HCT116 (cell line): ENCODE results near the gene DPF3.

ENCODE experiments used
- CEBPB ChIP-seq: IDR thresholded peaks from 2 replicates; pipeline ENCODE4 v1.6.1; 2012; ENCODE audit warnings: low read depth
- CTCF ChIP-seq, 3 experiments: fragments of 200-600 bp in 1 of 3; sonication (generic) in 1 of 3; IDR thresholded peaks in 2 of 3; conservative IDR thresholded peaks in 1 of 3; 2 replicates each; pipeline ENCODE4 v1.5.1; 2012 to 2017; ENCODE audit warnings: low read depth in 2 of 3, low read length in 2 of 3, antibody characterized with exemption in 1 of 3, borderline replicate concordance in 1 of 3, control low read depth in 1 of 3, mild to moderate bottlenecking in 1 of 3, mixed read lengths in 1 of 3, mixed run types in 1 of 3, moderate library complexity in 1 of 3; ENCODE audit not compliant: insufficient read depth in 1 of 3
- EZH2 ChIP-seq: fragments of 200-600 bp; sonication (generic); IDR thresholded peaks from 2 replicates; pipeline ENCODE4 v1.6.1; 2017; ENCODE audit warnings: antibody characterized with exemption, mixed run types
- EZH2phosphoT487 ChIP-seq: fragments of 200-600 bp; IDR thresholded peaks from 2 replicates; pipeline ENCODE4 v1.6.1; 2018; ENCODE audit warnings: antibody characterized with exemption, borderline replicate concordance
- MAX ChIP-seq: IDR thresholded peaks from 2 replicates; pipeline ENCODE4 v1.6.1; 2012
- POLR2A ChIP-seq: IDR thresholded peaks from 2 replicates; pipeline ENCODE4 v1.7.0; 2011; ENCODE audit warnings: borderline replicate concordance; ENCODE audit not compliant: insufficient read depth, insufficient read length; ENCODE audit errors: extremely low read depth
- POLR2AphosphoS5 ChIP-seq: IDR thresholded peaks from 2 replicates; pipeline ENCODE4 v1.6.1; 2011; ENCODE audit warnings: mild to moderate bottlenecking, low read depth, low read length, moderate library complexity
- RAD21 ChIP-seq: IDR thresholded peaks from 2 replicates; pipeline ENCODE4 v1.6.1; 2012; ENCODE audit warnings: low read depth, mild to moderate bottlenecking
- SIN3A ChIP-seq: IDR thresholded peaks from 2 replicates; pipeline ENCODE4 v1.6.1; 2012; ENCODE audit warnings: low read depth
- SP1 ChIP-seq: IDR thresholded peaks from 2 replicates; pipeline ENCODE4 v1.6.1; 2012; ENCODE audit warnings: low read depth
- ZFX ChIP-seq: fragments of 450-650 bp; IDR thresholded peaks from 2 replicates; pipeline ENCODE4 v1.6.1; 2017
- ZNF274 ChIP-seq: fragments of 200-500 bp; sonication (Bioruptor generic); IDR thresholded peaks from 2 replicates; pipeline ENCODE4 v1.6.1; 2014; ENCODE audit warnings: mild to moderate bottlenecking, low read depth, low read length, inconsistent platforms
- TF ChIP-seq, protein P1 (sequence below): IDR thresholded peaks from 2 replicates; pipeline ENCODE4 v1.6.1; 2012; ENCODE audit warnings: low read depth
- TF ChIP-seq, protein P2 (sequence below): IDR thresholded peaks from 2 replicates; pipeline ENCODE4 v1.6.1; 2011; ENCODE audit warnings: mild to moderate bottlenecking, low read length, moderate library complexity; ENCODE audit not compliant: insufficient replicate concordance; ENCODE audit errors: extremely low read depth

GRCh38 chr14:72611506-72611905, 282.4 kb downstream of the DPF3 start:
- TF ChIP-seq ZFX (no peak), CEBPB (no peak), CTCF (IDR thresholded peaks at IDR 0.05 in 2 of 3, conservative IDR thresholded peaks at IDR 0.05 in 1 of 3; ENCODE audit: borderline replicate concordance in 1 of 3, insufficient read depth in 1 of 3, low read depth in 2 of 3, low read length in 2 of 3) (no peak), SP1 (no peak), POLR2AphosphoS5 (no peak), POLR2A (no peak), EZH2 (no peak), ZNF274 (no peak), RAD21 (no peak), SIN3A (no peak), MAX (no peak), EZH2phosphoT487 (no peak)
- TF ChIP-seq, protein P1, sequence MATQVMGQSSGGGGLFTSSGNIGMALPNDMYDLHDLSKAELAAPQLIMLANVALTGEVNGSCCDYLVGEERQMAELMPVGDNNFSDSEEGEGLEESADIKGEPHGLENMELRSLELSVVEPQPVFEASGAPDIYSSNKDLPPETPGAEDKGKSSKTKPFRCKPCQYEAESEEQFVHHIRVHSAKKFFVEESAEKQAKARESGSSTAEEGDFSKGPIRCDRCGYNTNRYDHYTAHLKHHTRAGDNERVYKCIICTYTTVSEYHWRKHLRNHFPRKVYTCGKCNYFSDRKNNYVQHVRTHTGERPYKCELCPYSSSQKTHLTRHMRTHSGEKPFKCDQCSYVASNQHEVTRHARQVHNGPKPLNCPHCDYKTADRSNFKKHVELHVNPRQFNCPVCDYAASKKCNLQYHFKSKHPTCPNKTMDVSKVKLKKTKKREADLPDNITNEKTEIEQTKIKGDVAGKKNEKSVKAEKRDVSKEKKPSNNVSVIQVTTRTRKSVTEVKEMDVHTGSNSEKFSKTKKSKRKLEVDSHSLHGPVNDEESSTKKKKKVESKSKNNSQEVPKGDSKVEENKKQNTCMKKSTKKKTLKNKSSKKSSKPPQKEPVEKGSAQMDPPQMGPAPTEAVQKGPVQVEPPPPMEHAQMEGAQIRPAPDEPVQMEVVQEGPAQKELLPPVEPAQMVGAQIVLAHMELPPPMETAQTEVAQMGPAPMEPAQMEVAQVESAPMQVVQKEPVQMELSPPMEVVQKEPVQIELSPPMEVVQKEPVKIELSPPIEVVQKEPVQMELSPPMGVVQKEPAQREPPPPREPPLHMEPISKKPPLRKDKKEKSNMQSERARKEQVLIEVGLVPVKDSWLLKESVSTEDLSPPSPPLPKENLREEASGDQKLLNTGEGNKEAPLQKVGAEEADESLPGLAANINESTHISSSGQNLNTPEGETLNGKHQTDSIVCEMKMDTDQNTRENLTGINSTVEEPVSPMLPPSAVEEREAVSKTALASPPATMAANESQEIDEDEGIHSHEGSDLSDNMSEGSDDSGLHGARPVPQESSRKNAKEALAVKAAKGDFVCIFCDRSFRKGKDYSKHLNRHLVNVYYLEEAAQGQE = no peak
- TF ChIP-seq, protein P2, sequence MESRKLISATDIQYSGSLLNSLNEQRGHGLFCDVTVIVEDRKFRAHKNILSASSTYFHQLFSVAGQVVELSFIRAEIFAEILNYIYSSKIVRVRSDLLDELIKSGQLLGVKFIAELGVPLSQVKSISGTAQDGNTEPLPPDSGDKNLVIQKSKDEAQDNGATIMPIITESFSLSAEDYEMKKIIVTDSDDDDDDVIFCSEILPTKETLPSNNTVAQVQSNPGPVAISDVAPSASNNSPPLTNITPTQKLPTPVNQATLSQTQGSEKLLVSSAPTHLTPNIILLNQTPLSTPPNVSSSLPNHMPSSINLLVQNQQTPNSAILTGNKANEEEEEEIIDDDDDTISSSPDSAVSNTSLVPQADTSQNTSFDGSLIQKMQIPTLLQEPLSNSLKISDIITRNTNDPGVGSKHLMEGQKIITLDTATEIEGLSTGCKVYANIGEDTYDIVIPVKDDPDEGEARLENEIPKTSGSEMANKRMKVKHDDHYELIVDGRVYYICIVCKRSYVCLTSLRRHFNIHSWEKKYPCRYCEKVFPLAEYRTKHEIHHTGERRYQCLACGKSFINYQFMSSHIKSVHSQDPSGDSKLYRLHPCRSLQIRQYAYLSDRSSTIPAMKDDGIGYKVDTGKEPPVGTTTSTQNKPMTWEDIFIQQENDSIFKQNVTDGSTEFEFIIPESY = no peak
